Fibroblast of lung (primary cell): ENCODE data around the gene ARID1B. TPM values are rescaled to one million over a fixed set of nuclear protein-coding genes. Genes with fewer than 3 reads are reported as not detected.

Experiments
- DNase-seq, 2 donors: peaks; one replicate each; pipeline versions ENCODE4 v3.0.0 to v3.0.0-alpha.2; 2010; ENCODE audit warnings: low read depth in 2 of 2
- H2AFZ ChIP-seq: 2 replicates; pipeline ENCODE4 v1.5.1; 2012; ENCODE audit warnings: low read length, control low read depth, inconsistent platforms
- H3K27ac ChIP-seq: 2 replicates; pipeline ENCODE4 v1.5.1; 2011; ENCODE audit warnings: low read length, control low read depth; ENCODE audit not compliant: insufficient read depth
- H3K27me3 ChIP-seq: 2 replicates; pipeline ENCODE4 v1.5.1; 2011; ENCODE audit warnings: mild to moderate bottlenecking, low read length; ENCODE audit not compliant: control insufficient read depth, insufficient read depth
- H3K36me3 ChIP-seq: 2 replicates; pipeline ENCODE4 v1.5.1; 2011; ENCODE audit warnings: low read length; ENCODE audit not compliant: control insufficient read depth, insufficient read depth
- H3K4me1 ChIP-seq: 2 replicates; pipeline ENCODE4 v1.5.1; 2011; ENCODE audit warnings: low read length; ENCODE audit not compliant: control insufficient read depth, insufficient read depth; ENCODE audit errors: extremely low read depth
- H3K4me2 ChIP-seq: 2 replicates; pipeline ENCODE4 v1.5.1; 2011; ENCODE audit warnings: low read length, control low read depth; ENCODE audit not compliant: insufficient read depth; ENCODE audit errors: extremely low read depth
- H3K4me3 ChIP-seq, 4 experiments: fragments of 200-600 bp in 1 of 4; sonication (generic) in 1 of 4; replicated peaks in 1 of 4; 2 replicates each; pipeline ENCODE4 v1.5.1; 2011 to 2016; ENCODE audit warnings: low read length in 4 of 4, low read depth in 3 of 4, mild to moderate bottlenecking in 3 of 4, control low read depth in 2 of 4, inconsistent platforms in 1 of 4, mixed read lengths in 1 of 4; ENCODE audit not compliant: insufficient read depth in 1 of 4; ENCODE audit errors: control extremely low read depth in 1 of 4
- H3K79me2 ChIP-seq: 2 replicates; pipeline ENCODE4 v1.5.1; 2012; ENCODE audit warnings: mild to moderate bottlenecking, low read length, inconsistent platforms; ENCODE audit not compliant: control insufficient read depth, insufficient read depth
- H3K9ac ChIP-seq: 2 replicates; pipeline ENCODE4 v1.5.1; 2011; ENCODE audit warnings: mild to moderate bottlenecking, low read length, control low read depth; ENCODE audit not compliant: insufficient read depth
- H3K9me3 ChIP-seq: 2 replicates; pipeline ENCODE4 v1.5.1; 2012; ENCODE audit warnings: low read depth, low read length; ENCODE audit not compliant: control insufficient read depth, insufficient read depth
- H4K20me1 ChIP-seq: 2 replicates; pipeline ENCODE4 v1.5.1; 2011; ENCODE audit warnings: low read length; ENCODE audit not compliant: control insufficient read depth, insufficient read depth; ENCODE audit errors: extremely low read depth
- EZH2 ChIP-seq: IDR thresholded peaks from 2 replicates; pipeline ENCODE4 v1.5.1; 2012; ENCODE audit warnings: low read length, control low read depth, mild to moderate bottlenecking; ENCODE audit errors: missing control alignments
- polyA plus RNA-seq, 2 donors: library from polyadenylated mRNA; depleted of rRNA in 1 of 2; stranded (reverse) in 1 of 2; unstranded in 1 of 2; fragments of >200 nt; gene quantifications; 2 replicates each; pipeline ENCODE4 v1.2.1, GENCODE V29; 2011 to 2012; ENCODE audit warnings: missing spikeins in 1 of 2
- total RNA-seq: library from RNA; depleted of rRNA; stranded (reverse); fragments of >200 nt; gene quantifications from 2 replicates; pipeline ENCODE4 v1.2.1, GENCODE V29; 2014
- TF ChIP-seq, protein P1 (sequence below), 2 donors: IDR thresholded peaks in 1 of 2; conservative IDR thresholded peaks in 1 of 2; 1 replicate in 1 of 2; 2 replicates in 1 of 2; pipeline ENCODE4 v1.5.1; 2011 to 2012; ENCODE audit warnings: low read length in 2 of 2, control low read depth in 1 of 2, inconsistent platforms in 1 of 2, low read depth in 1 of 2, mild to moderate bottlenecking in 1 of 2

Gene ARID1B
- total and polyA plus RNA-seq, 2 donors (not counting 1 experiment from before 2014, with no cell fraction given) = 15.4 to 41.9 TPM

DNA sequence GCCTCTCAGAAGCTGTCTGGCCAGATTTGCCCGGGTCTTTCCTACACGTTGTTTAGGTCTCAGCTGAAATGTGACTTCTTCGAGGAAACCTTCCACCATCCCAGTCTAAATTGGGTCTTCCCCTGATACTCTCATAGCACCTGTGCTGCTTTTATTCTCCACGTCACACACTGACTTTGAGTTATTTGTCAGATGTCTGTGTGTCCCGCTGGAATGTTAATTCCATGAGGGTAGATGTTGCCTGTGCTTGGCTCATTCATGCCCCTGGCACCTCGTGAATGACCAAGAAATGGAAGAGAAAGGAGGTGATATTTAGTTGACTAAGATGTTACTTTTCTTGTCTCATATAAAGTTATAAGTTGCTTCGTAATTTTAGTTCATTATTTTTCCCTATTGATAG lies 348.4 kb downstream of the ARID1B start:
- no peak overlapping the region for H3K4me3 ChIP-seq
- no peaks in the 10 kb centered on the region for H3K36me3 ChIP-seq
- no peak overlapping the region for H3K27ac ChIP-seq
- H4K20me1 ChIP-seq = no peaks in the 10 kb centered on the region
- H3K4me2 ChIP-seq = no peak overlapping the region
- H3K9ac ChIP-seq = no peak overlapping the region
- H2AFZ ChIP-seq = no peak overlapping the region
- no peaks in the 10 kb centered on the region for H3K27me3 ChIP-seq
- H3K4me1 ChIP-seq = no peaks in the 10 kb centered on the region
- no peak for TF ChIP-seq EZH2
- TF ChIP-seq, protein P1, sequence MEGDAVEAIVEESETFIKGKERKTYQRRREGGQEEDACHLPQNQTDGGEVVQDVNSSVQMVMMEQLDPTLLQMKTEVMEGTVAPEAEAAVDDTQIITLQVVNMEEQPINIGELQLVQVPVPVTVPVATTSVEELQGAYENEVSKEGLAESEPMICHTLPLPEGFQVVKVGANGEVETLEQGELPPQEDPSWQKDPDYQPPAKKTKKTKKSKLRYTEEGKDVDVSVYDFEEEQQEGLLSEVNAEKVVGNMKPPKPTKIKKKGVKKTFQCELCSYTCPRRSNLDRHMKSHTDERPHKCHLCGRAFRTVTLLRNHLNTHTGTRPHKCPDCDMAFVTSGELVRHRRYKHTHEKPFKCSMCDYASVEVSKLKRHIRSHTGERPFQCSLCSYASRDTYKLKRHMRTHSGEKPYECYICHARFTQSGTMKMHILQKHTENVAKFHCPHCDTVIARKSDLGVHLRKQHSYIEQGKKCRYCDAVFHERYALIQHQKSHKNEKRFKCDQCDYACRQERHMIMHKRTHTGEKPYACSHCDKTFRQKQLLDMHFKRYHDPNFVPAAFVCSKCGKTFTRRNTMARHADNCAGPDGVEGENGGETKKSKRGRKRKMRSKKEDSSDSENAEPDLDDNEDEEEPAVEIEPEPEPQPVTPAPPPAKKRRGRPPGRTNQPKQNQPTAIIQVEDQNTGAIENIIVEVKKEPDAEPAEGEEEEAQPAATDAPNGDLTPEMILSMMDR (conservative IDR thresholded peaks at IDR 0.05 in 1 of 2, IDR thresholded peaks at IDR 0.05 in 1 of 2; ENCODE audit: low read depth in 1 of 2, low read length in 2 of 2) = no peak
- no peaks in the 10 kb centered on the region for H3K9me3 ChIP-seq
- no peak for DNase-seq
- H3K79me2 ChIP-seq = no peaks in the 10 kb centered on the region

DNA sequence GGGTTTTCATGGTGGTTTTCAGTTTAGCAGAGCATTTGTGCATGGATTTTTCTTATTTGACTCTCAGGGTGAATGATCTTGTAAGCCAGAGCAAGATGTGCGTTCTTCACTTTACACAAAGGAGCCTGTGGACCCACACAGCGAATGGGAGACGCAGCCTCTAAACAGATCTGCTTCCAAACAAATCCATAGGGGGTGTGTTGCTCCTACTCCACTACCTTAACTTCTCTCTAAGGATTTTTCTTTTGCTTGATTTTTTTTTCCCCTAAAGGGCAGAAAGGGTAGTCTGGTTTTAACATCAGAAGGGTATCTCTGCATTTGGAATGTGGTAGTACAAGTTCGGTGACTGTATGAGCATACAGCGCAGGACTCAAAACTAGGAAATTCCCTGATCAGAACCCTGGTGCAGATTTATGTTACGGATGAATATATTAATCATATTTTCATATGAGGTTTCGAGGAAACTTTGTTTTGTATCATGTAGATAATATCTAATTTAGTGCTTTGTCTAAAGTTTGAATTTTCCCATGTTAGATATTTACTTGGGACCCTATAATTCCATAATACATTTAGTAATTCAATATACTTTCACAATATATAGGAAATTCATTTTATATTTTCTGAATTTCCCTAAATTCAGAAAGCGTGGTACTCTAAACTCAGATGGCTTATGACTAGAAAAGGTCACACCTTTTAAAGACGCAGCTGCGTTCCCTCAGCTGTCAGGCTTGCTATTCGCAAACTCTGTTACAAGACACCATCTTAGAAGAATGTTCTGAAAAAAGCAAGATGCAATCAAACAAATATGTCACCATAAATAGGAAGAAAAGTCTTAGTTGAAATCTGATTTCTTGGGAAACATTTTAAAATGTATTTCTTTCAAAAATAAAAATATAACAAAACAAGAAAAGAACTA lies 349.3 kb downstream of the ARID1B start:
- Histone ChIP-seq H4K20me1 (no peaks in the 10 kb centered on the region), H3K79me2 (no peaks in the 10 kb centered on the region), H3K9ac (no peak overlapping the region), H3K27me3 (no peaks in the 10 kb centered on the region), H2AFZ (no peak overlapping the region), H3K27ac (no peak overlapping the region), H3K4me1 (no peaks in the 10 kb centered on the region), H3K4me2 (no peak overlapping the region), H3K9me3 (no peaks in the 10 kb centered on the region), H3K36me3 (no peaks in the 10 kb centered on the region), H3K4me3 (no peak overlapping the region)
- DNase-seq = no peak
- TF ChIP-seq, protein P1 (conservative IDR thresholded peaks at IDR 0.05 in 1 of 2, IDR thresholded peaks at IDR 0.05 in 1 of 2; ENCODE audit: low read depth in 1 of 2, low read length in 2 of 2) = no peak
- no peak for TF ChIP-seq EZH2

DNA sequence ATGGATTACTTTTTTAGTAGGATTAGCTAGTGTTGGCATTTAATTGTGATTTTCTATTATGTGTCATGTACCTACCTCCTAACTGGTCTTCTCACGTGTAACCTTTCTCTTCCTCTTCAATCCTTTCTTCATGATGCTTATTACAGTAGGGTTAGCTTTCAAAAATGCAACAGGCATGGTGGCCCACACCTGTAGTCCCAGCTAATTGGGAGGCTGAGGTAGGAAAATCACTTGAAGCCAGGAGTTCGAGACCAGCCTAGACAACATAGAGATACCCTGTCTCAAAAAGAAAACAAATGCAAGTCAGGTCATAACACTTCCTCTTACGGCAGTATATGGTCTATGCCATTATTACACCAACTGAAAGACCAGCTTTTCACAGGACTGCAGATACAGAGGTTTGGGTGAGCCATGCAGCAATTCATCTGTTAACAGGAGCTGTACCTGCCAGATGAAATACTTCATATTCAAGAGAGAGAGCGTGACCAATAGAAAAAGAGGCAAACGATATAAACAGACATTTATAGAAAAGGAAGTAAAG lies 351.1 kb downstream of the ARID1B start:
- no peak overlapping the region for H3K9ac ChIP-seq
- H3K4me2 ChIP-seq = no peak overlapping the region
- no peaks in the 10 kb centered on the region for H3K79me2 ChIP-seq
- H3K27me3 ChIP-seq = no peaks in the 10 kb centered on the region
- H3K27ac ChIP-seq = no peak overlapping the region
- H3K4me1 ChIP-seq = no peaks in the 10 kb centered on the region
- no peak for TF ChIP-seq EZH2
- TF ChIP-seq, protein P1 (conservative IDR thresholded peaks at IDR 0.05 in 1 of 2, IDR thresholded peaks at IDR 0.05 in 1 of 2; ENCODE audit: low read depth in 1 of 2, low read length in 2 of 2) = no peak
- no peaks in the 10 kb centered on the region for H3K9me3 ChIP-seq
- no peak for DNase-seq
- H3K36me3 ChIP-seq = no peaks in the 10 kb centered on the region
- no peaks in the 10 kb centered on the region for H4K20me1 ChIP-seq
- no peak overlapping the region for H2AFZ ChIP-seq
- H3K4me3 ChIP-seq = no peak overlapping the region
